ENCODE data around the gene PEX6. TPM values are rescaled to one million over a fixed set of nuclear protein-coding genes. Genes with fewer than 3 reads are reported as not detected.

The PEX6 gene, protein sequence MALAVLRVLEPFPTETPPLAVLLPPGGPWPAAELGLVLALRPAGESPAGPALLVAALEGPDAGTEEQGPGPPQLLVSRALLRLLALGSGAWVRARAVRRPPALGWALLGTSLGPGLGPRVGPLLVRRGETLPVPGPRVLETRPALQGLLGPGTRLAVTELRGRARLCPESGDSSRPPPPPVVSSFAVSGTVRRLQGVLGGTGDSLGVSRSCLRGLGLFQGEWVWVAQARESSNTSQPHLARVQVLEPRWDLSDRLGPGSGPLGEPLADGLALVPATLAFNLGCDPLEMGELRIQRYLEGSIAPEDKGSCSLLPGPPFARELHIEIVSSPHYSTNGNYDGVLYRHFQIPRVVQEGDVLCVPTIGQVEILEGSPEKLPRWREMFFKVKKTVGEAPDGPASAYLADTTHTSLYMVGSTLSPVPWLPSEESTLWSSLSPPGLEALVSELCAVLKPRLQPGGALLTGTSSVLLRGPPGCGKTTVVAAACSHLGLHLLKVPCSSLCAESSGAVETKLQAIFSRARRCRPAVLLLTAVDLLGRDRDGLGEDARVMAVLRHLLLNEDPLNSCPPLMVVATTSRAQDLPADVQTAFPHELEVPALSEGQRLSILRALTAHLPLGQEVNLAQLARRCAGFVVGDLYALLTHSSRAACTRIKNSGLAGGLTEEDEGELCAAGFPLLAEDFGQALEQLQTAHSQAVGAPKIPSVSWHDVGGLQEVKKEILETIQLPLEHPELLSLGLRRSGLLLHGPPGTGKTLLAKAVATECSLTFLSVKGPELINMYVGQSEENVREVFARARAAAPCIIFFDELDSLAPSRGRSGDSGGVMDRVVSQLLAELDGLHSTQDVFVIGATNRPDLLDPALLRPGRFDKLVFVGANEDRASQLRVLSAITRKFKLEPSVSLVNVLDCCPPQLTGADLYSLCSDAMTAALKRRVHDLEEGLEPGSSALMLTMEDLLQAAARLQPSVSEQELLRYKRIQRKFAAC
- 22.5 TPM for total RNA-seq

DNA sequence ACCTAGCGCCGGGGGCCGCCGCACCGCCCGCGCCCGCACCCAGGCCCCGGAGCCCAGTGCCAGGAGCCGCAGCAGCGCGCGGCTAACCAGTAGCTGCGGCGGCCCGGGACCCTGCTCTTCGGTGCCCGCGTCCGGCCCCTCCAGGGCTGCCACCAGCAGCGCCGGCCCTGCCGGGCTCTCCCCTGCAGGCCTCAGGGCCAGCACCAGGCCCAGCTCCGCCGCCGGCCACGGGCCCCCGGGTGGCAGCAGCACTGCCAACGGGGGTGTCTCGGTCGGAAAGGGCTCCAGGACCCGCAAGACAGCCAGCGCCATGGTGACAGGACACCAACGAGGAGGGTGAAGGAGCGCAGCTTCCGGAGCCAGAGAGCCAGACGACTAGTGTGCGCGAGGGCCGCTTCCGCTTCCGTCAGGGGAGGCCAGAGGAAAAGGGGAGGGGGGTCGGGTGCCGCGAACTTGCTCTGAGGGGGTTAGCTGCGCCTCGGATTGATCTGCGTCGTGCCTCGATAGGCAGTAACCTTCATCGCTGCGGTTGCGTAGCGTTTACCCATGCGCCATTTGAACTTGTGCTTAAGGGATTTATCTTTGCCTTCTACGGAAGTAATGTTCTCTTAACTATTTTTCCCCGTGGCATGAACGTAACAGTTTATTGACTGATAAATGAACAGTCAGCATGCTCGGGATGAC is at the start of gene PEX6:
PEX6 (minus strand) TSS at position 343 of the 684 bp plus-strand sequence; CDS start at position 312, 31 bp downstream.

DNA sequence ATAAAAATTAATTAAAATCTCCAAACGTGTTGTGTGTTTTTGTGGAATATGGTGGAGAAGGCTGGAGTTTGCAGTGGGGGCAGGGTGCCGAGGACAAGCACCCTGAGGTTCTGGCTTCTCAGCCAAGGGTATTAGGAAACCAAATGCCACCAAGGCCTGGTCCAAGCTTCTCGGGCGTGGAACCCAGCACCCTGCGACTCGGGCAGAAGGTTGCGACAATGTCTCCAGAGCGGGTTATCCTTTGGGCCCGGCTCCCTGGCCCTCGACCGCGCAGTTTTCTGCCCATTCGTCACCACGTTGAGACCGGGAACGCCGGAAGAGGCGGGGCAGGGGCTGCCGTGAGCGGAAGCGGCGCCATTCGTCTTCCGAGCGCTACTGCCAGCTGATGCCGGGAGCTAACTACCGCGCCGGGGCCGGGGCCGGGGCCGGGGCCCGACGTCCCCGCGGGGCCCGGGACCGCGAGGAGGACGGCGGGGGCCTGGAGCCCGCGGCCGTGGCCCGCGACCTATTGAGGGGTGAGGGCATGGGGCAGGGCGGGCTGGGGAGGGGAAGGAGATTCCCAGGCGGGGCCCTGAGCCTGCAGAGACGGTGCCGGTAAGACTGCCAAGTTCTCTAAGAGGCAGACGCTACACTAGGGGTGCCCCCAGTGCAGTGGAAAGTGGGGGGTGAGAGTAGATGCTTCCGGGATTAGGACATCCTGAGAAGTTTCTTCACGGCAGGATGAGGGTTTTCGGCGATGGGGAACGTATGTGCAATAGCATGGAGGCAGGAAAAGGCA is 42.5 kb upstream of the PEX6 start, which contains the start of gene RRP36:
RRP36 (plus strand) TSS at position 354 of the 778 bp plus-strand sequence; CDS start at position 386, 32 bp downstream.

DNA sequence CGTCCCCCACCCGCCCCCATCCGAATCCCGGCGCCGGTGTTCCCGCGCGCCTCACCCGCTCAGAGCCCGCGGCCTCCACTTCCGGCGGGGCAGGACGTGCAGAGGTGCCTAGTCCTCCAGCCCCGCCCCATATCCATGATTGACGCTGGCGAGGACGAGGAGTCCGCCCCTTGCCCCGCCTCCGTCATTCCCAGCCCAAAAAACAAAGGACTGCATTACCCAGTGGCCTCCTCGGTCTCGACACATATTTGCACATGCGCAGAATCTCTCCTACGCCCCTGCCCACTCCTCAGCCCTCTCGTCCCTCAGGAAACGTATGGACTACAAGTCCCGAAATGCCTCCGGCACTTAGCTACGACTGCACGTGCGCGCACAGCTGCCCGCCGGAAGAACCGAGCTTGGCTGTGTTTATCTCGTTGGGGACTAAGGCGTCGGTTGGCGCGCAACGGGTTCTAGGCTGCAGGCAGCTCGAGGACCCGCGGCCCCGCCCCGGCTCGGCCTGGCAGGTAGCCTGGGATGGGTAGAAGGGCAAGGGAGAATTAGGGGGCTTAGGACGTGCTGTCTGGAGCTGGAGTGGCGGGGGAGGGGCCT is 35.0 kb upstream of the PEX6 start, which contains the start of the genes KLHDC3 and MEA1:
KLHDC3 (plus strand) TSS at position 407 of the 591 bp plus-strand sequence. CDS start 2,944 bp downstream, outside the sequence.
MEA1 (minus strand) TSS at position 104 of the 591 bp plus-strand sequence. CDS start 133 bp downstream, outside the sequence.

DNA sequence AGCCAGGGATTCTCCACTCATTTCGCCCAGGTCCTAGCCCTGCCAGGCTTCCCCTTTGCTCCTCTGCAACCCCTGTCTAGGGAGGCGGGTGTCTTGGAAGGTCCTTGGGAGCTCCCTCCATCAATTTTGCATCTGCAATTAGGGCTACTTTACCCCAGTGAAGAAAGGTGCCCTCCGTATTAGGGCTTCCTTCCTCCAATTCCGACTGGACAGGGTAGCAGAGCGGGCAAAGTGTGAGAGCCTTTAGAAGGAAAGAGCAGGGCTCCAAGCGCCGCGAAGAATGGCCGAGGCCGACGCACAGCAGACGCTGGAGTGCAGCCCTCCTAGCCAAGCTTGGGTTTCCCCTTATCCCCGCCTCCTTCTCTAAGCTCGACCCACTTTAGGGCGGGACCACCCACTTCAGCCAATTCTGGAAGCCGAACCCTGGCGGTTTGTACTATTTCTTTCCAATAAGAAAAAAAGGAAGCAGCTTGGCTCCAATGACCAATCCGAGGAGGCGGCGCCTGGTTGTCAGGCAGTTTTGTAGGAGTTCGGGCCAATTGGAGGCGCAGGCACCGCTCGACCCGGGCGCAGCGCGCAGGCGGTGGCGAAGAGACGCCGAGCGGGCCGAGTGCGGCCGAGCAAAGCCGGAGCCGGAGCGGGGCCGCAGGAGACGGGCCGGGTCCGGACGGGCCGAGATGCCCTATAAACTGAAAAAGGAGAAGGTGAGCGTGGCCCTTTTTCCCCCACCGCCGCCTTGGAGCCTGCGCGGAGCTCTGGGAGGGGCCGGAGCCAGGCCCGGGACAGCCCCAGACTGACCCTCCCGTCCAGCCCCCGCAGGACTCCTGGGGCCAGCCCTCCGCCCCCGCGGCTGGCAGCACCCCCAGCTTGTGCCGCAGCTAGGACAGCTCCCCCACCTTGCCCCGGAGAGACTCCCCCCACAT is 5.3 kb upstream of the PEX6 start, which contains the start of gene PPP2R5D:
PPP2R5D (plus strand) TSS at position 570 of the 923 bp plus-strand sequence; CDS start at position 678, 108 bp downstream.

DNA sequence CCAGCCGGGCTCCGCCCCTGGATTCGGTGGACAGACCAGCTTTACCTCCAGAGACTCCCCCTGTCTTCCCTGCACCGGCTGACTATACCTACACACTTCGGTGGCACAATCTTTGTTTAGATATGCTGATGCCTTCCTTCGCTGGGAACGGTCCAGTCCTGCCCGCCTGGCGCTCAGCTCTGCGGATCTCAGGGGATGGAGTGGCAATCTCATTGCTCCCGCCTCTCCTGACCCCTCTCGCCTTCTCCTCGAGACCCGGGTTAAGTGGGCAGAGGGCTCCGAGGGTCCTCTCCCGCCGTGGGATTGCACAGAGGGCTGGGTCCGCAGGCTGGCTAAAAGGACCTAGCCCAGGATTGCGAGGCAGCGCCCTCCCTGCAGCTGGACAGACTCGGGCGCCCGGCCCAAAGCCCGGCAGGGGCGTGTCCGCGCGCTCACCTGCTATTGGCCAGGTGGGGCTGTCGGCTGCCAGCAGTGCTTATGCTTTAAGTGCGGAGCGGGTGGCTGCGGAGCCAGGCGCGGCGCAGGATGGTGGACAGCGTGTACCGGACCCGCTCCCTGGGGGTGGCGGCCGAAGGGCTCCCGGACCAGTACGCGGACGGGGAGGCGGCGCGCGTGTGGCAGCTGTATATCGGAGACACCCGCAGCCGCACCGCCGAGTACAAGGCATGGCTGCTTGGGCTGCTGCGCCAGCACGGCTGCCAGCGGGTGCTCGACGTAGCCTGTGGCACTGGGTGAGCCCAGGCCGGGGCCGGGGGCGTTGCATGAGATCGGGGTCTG is 18.6 kb downstream of the PEX6 start, which contains the start of gene GNMT:
GNMT (plus strand) TSS at position 512 of the 777 bp plus-strand sequence; CDS start at position 526, 14 bp downstream.

DNA sequence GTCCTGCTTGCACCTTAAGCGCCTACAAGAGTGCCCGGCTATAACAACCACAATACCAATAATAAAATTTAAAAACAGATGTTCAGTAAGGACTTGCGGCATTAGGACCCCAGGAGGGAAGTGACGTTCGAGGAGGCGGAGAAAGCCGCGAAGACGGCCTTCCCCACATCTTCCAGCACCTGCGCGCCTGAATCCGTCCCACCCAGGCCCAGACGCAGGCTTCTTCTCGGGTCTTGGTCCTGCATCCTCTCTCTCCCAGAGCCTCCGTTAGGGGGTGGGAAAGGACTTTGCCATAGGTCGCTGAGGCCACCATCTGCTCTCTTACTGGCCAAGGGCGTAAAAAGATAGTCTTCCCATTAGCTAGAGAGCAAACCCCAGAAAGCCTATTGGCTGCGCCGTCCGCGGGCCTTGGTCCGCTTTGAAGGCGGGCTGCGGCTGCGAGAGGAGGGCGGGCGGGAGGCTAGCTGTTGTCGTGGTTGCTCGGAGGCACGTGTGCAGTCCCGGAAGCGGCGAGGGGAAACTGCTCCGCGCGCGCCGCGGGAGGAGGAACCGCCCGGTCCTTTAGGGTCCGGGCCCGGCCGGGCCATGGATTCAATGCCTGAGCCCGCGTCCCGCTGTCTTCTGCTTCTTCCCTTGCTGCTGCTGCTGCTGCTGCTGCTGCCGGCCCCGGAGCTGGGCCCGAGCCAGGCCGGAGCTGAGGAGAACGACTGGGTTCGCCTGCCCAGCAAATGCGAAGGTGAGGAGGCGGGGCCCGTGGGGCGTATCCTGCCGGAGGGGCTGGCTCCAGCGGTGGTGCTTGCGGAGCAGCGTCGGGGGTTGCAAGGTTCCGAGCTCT is 49.8 kb downstream of the PEX6 start, which contains the start of gene CNPY3:
CNPY3 (plus strand) TSS at position 495 of the 835 bp plus-strand sequence; CDS start at position 586, 91 bp downstream.

DNA sequence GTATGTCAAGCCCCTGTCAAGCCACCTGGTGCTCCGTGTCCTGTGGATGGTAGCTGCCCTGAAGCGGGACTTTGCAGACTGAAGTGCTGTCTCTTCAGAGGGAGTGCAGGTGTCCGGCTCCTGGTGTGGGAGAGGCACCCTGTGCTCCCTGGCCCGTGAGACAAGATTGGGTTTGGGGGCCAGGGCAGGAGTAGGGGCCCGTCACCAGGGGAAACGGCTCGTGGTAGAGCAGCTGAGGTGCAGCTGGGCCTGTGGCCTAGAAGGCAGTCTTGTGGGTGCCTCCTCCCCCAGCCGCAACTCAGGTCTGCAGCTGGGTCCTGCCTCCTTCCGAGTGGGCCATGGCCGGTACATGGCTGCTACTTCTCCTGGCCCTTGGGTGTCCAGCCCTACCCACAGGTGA is 63.2 kb downstream of the PEX6 start, which contains the start of gene PTCRA:
PTCRA (plus strand) TSS at position 322 of the 400 bp plus-strand sequence; CDS start at position 339, 17 bp downstream.

Other genes starting within 250 kb of the PEX6 start
- gene TBCC, start 233.1 kb downstream of the PEX6 start, total RNA-seq: 45.1 TPM
- gene BICRAL, start 197.1 kb downstream of the PEX6 start, total RNA-seq: 36.0 TPM
- gene RPL7L1, start 99.6 kb downstream of the PEX6 start, total RNA-seq: 137 TPM
- not detected for gene PTCRA, start 63.1 kb downstream of the PEX6 start, total RNA-seq
- gene CNPY3, start 49.7 kb downstream of the PEX6 start, total RNA-seq: 27.2 TPM
- 0.94 TPM for gene GNMT, start 18.4 kb downstream of the PEX6 start, total RNA-seq
- gene PPP2R5D, start 5.4 kb upstream of the PEX6 start, total RNA-seq: 41.9 TPM
- 27.9 TPM for gene MEA1, start 34.8 kb upstream of the PEX6 start, total RNA-seq
- 100 TPM for gene KLHDC3, start 35.1 kb upstream of the PEX6 start, total RNA-seq
- 46.0 TPM for gene RRP36, start 42.4 kb upstream of the PEX6 start, total RNA-seq
- gene CUL7, start 74.7 kb upstream of the PEX6 start, total RNA-seq: 17.2 TPM
- gene MRPL2, start 80.3 kb upstream of the PEX6 start, total RNA-seq: 10.3 TPM
- gene KLC4, start 80.5 kb upstream of the PEX6 start, total RNA-seq: 44.4 TPM
- gene PTK7, start 97.1 kb upstream of the PEX6 start, total RNA-seq: 43.8 TPM
- 12.5 TPM for gene SRF, start 192.1 kb upstream of the PEX6 start, total RNA-seq
- 52.6 TPM for gene CUL9, start 203.0 kb upstream of the PEX6 start, total RNA-seq